ENCODE data around the gene SLC7A10. TPM values are rescaled to one million over a fixed set of nuclear protein-coding genes. Genes with fewer than 3 reads are reported as not detected.

The SLC7A10 gene
- polyA plus RNA-seq, 1 of the 3 experiments (the other 2 are of a cell fraction): 0.02 TPM

- Histone ChIP-seq H3K9me3 (no peaks in the 10 kb centered on the region), H3K79me2 (ENCODE audit: insufficient read depth) (no peaks in the 10 kb centered on the region), H3K27me3 (ENCODE audit: insufficient read depth) (no peaks in the 10 kb centered on the region), H3K4me3 (ENCODE audit: low read depth in 2 of 2, low read length in 1 of 2) (no peak overlapping the region), H3K9me2 (no peaks in the 10 kb centered on the region), H4K20me1 (ENCODE audit: insufficient read depth) (no peaks in the 10 kb centered on the region), H3K4me1 (ENCODE audit: control insufficient read depth in 1 of 2, insufficient read depth in 2 of 2, low read depth in 1 of 2, low read length in 1 of 2) (no peaks in the 10 kb centered on the region; a peak in 1 of 4 replicates), H3K36me3 (replicated peaks in 1 of 2; ENCODE audit: control insufficient read depth in 1 of 2, insufficient read depth in 2 of 2, low read length in 1 of 2) (no peaks in the 10 kb centered on the region), H3F3A (replicated peaks; ENCODE audit: insufficient read depth) (no peaks in the 10 kb centered on the region), H2AFZ (ENCODE audit: low read depth) (no peak overlapping the region), H3K27ac (ENCODE audit: low read depth in 2 of 2, low read length in 1 of 2) (no peak overlapping the region), H3K4me2 (no peak overlapping the region), H3K9ac (no peak overlapping the region)
- 89% methylated on average over 8 of the region's 8 CpGs for WGBS (ENCODE audit: low lambda C conversion rate)
- no peak for DNase-seq
- CTCF ChIA-PET: interaction anchor here (0.8 to 6.2 kb wide), 6 partner anchors 11 to 26 kb away, joined by 3 to 30 read pairs (median 4); no protein-coding TSS in a partner anchor
- POLR2A ChIA-PET: interaction anchor here (1.2 kb wide), 1 partner anchor 17 kb away, joined by 4 read pairs; no protein-coding TSS in a partner anchor
- TF ChIP-seq ELF1 (IDR thresholded peaks at IDR 0.05): no peak
Observed at GRCh38 chr19:33159893-33160292, 65.8 kb downstream of the SLC7A10 start.

DNA sequence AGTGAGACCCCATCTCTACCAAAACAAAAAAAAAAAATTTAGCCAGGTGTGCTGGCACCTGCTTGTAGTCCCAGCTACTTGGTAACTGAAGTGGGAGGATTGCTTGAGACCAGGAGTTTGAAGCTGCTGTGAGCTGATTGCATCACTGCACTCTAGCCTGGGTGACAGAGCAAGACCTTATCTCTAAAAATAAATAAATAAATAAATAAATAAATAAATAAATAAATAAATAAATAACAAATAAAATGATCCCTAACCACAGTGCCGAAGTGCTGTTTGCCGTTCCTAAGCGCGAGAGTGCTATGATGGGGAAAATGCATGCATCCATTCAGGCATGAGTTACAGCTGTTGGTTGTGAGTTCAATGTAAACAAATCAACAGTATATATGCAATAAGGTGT, 66.5 kb downstream of the SLC7A10 start:
- Histone ChIP-seq H3K27me3 (ENCODE audit: insufficient read depth) (no peaks in the 10 kb centered on the region), H3K4me1 (ENCODE audit: control insufficient read depth in 1 of 2, insufficient read depth in 2 of 2, low read depth in 1 of 2, low read length in 1 of 2) (no peaks in the 10 kb centered on the region; a peak in 1 of 4 replicates), H3K9me3 (no peaks in the 10 kb centered on the region), H3K9me2 (no peaks in the 10 kb centered on the region), H3K4me2 (no peak overlapping the region), H3K27ac (ENCODE audit: low read depth in 2 of 2, low read length in 1 of 2) (no peak overlapping the region), H4K20me1 (ENCODE audit: insufficient read depth) (no peaks in the 10 kb centered on the region), H2AFZ (ENCODE audit: low read depth) (no peak overlapping the region), H3F3A (replicated peaks; ENCODE audit: insufficient read depth) (no peaks in the 10 kb centered on the region), H3K9ac (no peak overlapping the region), H3K36me3 (replicated peaks in 1 of 2; ENCODE audit: control insufficient read depth in 1 of 2, insufficient read depth in 2 of 2, low read length in 1 of 2) (no peaks in the 10 kb centered on the region), H3K4me3 (ENCODE audit: low read depth in 2 of 2, low read length in 1 of 2) (no peak overlapping the region), H3K79me2 (ENCODE audit: insufficient read depth) (no peaks in the 10 kb centered on the region)
- CTCF ChIA-PET: interaction anchor here (0.8 to 6.2 kb wide), 3 partner anchors 15 to 25 kb away, joined by 3 to 30 read pairs (median 7); no protein-coding TSS in a partner anchor
- WGBS (ENCODE audit: low lambda C conversion rate): 95% methylated on average over 4 of the region's 4 CpGs
- DNase-seq: no peak
- POLR2A ChIA-PET: interaction anchor here (1.2 kb wide), 1 partner anchor 18 kb away, joined by 4 read pairs; no protein-coding TSS in a partner anchor
- no peak for TF ChIP-seq MEF2A (IDR thresholded peaks at IDR 0.05; ENCODE audit: borderline replicate concordance, low read depth)
- TF ChIP-seq SIN3A (IDR thresholded peaks at IDR 0.05; ENCODE audit: borderline replicate concordance, low read depth, low read length): no peak
- TF ChIP-seq, protein P1, sequence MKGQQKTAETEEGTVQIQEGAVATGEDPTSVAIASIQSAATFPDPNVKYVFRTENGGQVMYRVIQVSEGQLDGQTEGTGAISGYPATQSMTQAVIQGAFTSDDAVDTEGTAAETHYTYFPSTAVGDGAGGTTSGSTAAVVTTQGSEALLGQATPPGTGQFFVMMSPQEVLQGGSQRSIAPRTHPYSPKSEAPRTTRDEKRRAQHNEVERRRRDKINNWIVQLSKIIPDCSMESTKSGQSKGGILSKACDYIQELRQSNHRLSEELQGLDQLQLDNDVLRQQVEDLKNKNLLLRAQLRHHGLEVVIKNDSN (IDR thresholded peaks at IDR 0.05; ENCODE audit: borderline replicate concordance, low read depth): no peak
- no peak for TF ChIP-seq RAD21 (IDR thresholded peaks at IDR 0.05; ENCODE audit: low read length)
- no peak for TF ChIP-seq FOXJ3 (CRISPR knock-in tag; IDR thresholded peaks at IDR 0.05)
- no peak for TF ChIP-seq GATA2 (CRISPR knock-in tag; IDR thresholded peaks at IDR 0.05)
- TF ChIP-seq FOSL2 (IDR thresholded peaks at IDR 0.05; ENCODE audit: borderline replicate concordance, low read depth): no peak
- TF ChIP-seq, protein P2, sequence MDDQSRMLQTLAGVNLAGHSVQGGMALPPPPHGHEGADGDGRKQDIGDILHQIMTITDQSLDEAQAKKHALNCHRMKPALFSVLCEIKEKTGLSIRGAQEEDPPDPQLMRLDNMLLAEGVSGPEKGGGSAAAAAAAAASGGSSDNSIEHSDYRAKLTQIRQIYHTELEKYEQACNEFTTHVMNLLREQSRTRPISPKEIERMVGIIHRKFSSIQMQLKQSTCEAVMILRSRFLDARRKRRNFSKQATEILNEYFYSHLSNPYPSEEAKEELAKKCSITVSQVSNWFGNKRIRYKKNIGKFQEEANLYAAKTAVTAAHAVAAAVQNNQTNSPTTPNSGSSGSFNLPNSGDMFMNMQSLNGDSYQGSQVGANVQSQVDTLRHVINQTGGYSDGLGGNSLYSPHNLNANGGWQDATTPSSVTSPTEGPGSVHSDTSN (IDR thresholded peaks at IDR 0.05): no peak
- TF ChIP-seq TCF12 (IDR thresholded peaks at IDR 0.05): no peak
- TF ChIP-seq YY1 (IDR thresholded peaks at IDR 0.05; ENCODE audit: low read depth): no peak
- TF ChIP-seq, protein P3, sequence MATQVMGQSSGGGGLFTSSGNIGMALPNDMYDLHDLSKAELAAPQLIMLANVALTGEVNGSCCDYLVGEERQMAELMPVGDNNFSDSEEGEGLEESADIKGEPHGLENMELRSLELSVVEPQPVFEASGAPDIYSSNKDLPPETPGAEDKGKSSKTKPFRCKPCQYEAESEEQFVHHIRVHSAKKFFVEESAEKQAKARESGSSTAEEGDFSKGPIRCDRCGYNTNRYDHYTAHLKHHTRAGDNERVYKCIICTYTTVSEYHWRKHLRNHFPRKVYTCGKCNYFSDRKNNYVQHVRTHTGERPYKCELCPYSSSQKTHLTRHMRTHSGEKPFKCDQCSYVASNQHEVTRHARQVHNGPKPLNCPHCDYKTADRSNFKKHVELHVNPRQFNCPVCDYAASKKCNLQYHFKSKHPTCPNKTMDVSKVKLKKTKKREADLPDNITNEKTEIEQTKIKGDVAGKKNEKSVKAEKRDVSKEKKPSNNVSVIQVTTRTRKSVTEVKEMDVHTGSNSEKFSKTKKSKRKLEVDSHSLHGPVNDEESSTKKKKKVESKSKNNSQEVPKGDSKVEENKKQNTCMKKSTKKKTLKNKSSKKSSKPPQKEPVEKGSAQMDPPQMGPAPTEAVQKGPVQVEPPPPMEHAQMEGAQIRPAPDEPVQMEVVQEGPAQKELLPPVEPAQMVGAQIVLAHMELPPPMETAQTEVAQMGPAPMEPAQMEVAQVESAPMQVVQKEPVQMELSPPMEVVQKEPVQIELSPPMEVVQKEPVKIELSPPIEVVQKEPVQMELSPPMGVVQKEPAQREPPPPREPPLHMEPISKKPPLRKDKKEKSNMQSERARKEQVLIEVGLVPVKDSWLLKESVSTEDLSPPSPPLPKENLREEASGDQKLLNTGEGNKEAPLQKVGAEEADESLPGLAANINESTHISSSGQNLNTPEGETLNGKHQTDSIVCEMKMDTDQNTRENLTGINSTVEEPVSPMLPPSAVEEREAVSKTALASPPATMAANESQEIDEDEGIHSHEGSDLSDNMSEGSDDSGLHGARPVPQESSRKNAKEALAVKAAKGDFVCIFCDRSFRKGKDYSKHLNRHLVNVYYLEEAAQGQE (IDR thresholded peaks at IDR 0.05; ENCODE audit: low read depth, low read length): no peak
- TF ChIP-seq EP300 (IDR thresholded peaks at IDR 0.05; ENCODE audit: borderline replicate concordance in 1 of 2, low read depth in 1 of 2, low read length in 1 of 2): no peak

Other genes with a start within 250 kb of the SLC7A10 start
- 7.0 and 9.2 TPM in 2 replicates for gene RHPN2, start 161.0 kb downstream of the SLC7A10 start, polyA plus RNA-seq (2012; rRNA removed)
- 5.9 and 6.3 TPM in 2 replicates for gene GPATCH1, start 144.7 kb downstream of the SLC7A10 start, polyA plus RNA-seq (2012; rRNA removed)
- 0.03 TPM in 1 of 2 replicates, not detected in the other for gene WDR88, start 93.7 kb downstream of the SLC7A10 start, polyA plus RNA-seq (2012; rRNA removed)
- gene LRP3, start 31.5 kb downstream of the SLC7A10 start, polyA plus RNA-seq (2012; rRNA removed): 7.5 and 8.2 TPM in 2 replicates
- 0.06 and 0.15 TPM in 2 replicates for gene CEBPA, start 76.7 kb upstream of the SLC7A10 start, polyA plus RNA-seq (2012; rRNA removed)
- gene CEBPG, start 147.9 kb upstream of the SLC7A10 start, polyA plus RNA-seq (2012; rRNA removed): 9.1 and 9.5 TPM in 2 replicates

Measured in SK-N-SH (cell line).